ENCODE measurements around the gene TCFL5.
A peak's percentile ranks its signal among the peaks of the same experiment; 100 is the strongest.

Gene TCFL5

DNA sequence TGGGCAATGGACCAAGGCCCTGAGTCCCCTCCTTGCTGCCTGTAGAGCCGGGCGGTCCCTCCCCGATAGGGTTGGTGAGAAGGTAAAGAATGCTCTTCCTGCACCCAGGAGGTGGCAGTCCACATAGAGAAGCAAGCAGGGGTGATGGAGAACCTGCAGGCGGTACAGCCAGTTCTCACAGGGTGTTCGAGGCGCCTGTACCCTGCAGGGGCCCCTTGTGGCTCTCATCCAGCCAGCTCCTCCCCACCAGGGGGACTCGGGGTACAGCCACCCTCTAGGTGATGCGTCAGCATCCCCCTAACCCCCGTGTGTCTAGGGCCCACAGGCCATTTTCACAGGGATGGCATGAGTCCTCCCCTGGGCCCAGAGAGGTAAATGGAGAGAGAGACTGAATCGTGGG lies 49.9 kb downstream of the TCFL5 start:
- Histone ChIP-seq H3K4me3 (ENCODE audit: low read length) (no peak overlapping the region), H3K9ac (ENCODE audit: low read depth, low read length) (no peak overlapping the region), H3K27ac (ENCODE audit: low read depth, low read length) (no peak overlapping the region), H3K27me3 (ENCODE audit: insufficient read depth, low read length) (peaks cover 6% of the 10 kb centered on the region), H3K4me1 (ENCODE audit: insufficient read depth, low read length) (peaks cover 11% of the 10 kb centered on the region; the same call in 1 of the 2 replicates), H3K9me3 (ENCODE audit: insufficient read depth, low read depth, low read length) (no peaks in the 10 kb centered on the region), H3K36me3 (ENCODE audit: insufficient read depth, low read length) (peaks cover 29% of the 10 kb centered on the region)
- WGBS: 93% methylated on average over 10 of the region's 10 CpGs

DNA sequence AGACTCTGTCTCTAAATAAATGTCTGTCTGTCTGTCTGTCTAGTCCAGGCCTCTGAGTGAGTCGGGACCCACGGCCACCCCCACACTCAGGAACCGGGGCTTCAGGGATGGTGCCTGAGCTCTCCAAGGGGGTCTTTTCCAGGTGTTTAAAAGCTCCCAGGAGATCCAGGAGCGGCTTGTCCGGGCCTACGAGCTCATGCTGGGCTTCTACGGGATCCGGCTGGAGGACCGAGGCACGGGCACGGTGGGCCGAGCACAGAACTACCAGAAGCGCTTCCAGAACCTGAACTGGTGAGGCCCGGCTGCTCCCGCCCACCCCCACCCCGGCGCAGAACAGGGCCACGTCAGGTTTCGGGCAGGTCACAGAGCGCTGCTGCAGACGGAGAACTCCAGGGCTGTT lies 50.3 kb downstream of the TCFL5 start:
- peaks cover 3% of the 10 kb centered on the region for H3K27me3 ChIP-seq (ENCODE audit: insufficient read depth, low read length)
- no peak overlapping the region for H3K9ac ChIP-seq (ENCODE audit: low read depth, low read length)
- no peak overlapping the region for H3K4me3 ChIP-seq (ENCODE audit: low read length)
- H3K27ac ChIP-seq (ENCODE audit: low read depth, low read length): no peak overlapping the region
- H3K4me1 ChIP-seq (ENCODE audit: insufficient read depth, low read length): peaks cover 11% of the 10 kb centered on the region; the same call in 1 of the 2 replicates
- H3K9me3 ChIP-seq (ENCODE audit: insufficient read depth, low read depth, low read length): no peaks in the 10 kb centered on the region
- WGBS: 95% methylated on average over 21 of the region's 21 CpGs
- peaks cover 29% of the 10 kb centered on the region for H3K36me3 ChIP-seq (ENCODE audit: insufficient read depth, low read length)

DNA sequence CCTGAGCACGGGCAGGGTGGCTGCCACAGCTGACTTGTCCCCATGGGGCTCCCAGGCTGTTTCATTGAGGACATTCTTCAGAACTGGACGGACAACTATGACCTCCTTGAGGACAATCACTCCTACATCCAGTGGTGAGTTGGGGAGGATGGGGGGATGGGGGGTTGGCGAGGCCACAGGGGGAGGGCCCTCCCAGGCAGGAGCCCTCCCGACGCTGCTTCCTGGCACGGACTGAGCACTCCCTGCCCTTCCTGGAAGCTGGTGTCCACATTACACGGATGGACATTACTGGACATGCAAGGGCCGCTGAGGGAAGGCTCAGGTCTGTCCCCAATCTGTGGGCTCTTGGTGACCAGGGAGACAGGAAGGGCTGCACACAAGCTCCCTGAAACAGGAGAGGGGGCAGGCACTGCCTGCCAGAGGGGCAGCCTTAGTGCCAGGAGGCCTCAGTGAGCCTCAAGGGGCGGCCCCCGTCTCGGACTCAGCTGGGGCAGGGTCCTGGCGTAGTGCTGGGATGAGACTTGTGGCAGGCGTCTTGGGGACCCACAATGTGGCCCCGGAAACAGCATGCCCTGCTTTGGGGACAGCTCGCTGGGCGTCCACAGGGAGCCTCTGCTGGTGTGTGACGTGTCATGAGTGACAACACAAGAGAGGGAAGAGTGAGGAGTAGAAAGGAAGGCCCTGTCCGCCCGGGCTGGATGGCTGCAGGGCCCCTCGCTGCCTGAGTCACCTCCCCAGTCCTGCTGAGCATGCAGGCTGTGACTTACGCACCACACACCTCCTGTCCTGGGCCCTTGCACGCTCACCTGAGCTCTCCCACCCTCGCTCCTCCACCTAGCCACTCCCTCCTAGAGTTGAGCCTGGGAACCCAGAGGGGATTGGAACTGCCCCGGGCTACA lies 51.8 kb downstream of the TCFL5 start:
- peaks cover 29% of the 10 kb centered on the region for H3K36me3 ChIP-seq (ENCODE audit: insufficient read depth, low read length)
- no peak overlapping the region for H3K27ac ChIP-seq (ENCODE audit: low read depth, low read length)
- H3K4me3 ChIP-seq (ENCODE audit: low read length): no peak overlapping the region
- no peaks in the 10 kb centered on the region for H3K9me3 ChIP-seq (ENCODE audit: insufficient read depth, low read depth, low read length)
- H3K9ac ChIP-seq (ENCODE audit: low read depth, low read length): no peak overlapping the region
- no peaks in the 10 kb centered on the region for H3K27me3 ChIP-seq (ENCODE audit: insufficient read depth, low read length)
- H3K4me1 ChIP-seq (ENCODE audit: insufficient read depth, low read length): 0 out of 2 replicates have a peak, but pooled peaks cover 1% of the 10 kb centered on the region
- WGBS: 96% methylated on average over 24 of the region's 24 CpGs

DNA sequence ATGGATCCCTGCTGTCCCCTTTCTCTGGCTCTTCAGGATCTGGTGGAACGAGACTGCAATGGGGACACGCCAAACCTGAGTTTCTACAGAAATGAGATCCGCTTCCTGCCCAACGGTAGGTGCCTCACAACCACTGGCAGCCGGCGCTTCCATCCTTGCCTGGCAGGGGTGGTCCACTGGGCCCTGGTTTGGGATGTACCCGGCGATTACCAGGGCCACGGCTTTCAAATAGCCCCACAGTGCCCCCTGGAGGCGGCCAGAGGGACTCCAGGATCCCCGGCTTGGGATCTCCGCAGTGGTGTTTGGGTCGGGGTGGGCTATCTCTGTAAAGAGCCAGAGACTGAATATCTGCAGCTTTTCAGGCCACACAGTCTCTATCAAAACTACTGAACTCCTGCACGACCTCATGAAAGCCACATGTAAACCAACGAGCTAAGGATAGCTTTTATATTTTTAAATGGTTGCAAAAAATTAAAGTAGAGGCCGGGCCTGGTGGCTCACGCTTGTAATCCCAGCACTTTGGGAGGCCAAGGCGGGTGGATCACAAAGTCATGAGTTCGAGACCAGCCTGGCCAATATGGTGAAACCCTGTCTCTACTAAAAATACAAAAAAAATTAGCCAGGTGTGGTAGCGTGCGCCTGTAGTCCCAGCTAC lies 53.3 kb downstream of the TCFL5 start:
- Histone ChIP-seq H3K9ac (ENCODE audit: low read depth, low read length) (no peak overlapping the region), H3K27ac (ENCODE audit: low read depth, low read length) (no peak overlapping the region), H3K4me1 (ENCODE audit: insufficient read depth, low read length) (no peaks in the 10 kb centered on the region), H3K4me3 (ENCODE audit: low read length) (no peak overlapping the region), H3K36me3 (ENCODE audit: insufficient read depth, low read length) (peaks cover 29% of the 10 kb centered on the region), H3K27me3 (ENCODE audit: insufficient read depth, low read length) (peaks cover 6% of the 10 kb centered on the region; the same call in 1 of the 2 replicates), H3K9me3 (ENCODE audit: insufficient read depth, low read depth, low read length) (no peaks in the 10 kb centered on the region)
- WGBS: 44% methylated on average over 21 of the region's 21 CpGs

DNA sequence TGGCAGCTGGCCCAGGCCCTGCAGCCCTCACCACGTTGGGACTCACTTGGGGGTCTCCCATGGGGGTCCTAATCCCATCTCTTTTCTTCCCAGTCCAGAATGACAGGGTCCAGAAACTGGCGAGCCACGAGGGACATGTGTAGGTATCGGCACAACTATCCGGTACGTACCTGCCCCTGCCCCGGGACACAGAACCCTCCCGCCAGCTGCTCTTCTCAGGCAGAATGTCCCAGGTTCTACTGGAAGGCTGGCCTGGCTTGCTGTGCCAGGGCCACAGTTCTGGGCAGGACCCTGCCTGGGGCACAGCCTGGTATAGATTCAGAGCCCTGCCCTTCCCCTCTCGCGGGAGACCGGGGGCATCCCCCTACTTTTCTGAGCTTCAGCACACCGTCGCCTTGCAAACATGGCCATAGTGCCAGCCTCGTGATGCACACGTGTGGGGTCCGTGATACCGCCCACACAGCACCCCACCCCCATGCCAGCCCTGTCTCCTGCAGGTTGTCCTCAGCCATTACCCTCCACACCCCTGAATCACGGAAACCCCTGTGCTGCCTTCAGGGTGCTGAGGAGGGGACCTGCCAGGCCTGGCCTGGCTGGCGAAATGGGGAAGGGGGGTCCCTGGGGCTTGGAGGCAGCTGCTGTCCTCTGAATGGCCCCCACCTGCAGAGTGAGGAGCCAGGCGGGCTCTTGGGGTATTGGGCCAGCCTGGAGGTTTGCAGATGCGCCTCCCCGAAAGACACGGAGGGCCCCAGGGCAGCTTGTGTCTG lies 54.0 kb downstream of the TCFL5 start:
- H3K27ac ChIP-seq (ENCODE audit: low read depth, low read length): no peak overlapping the region
- no peak overlapping the region for H3K9ac ChIP-seq (ENCODE audit: low read depth, low read length)
- 93% methylated on average over 23 of the region's 23 CpGs for WGBS

DNA sequence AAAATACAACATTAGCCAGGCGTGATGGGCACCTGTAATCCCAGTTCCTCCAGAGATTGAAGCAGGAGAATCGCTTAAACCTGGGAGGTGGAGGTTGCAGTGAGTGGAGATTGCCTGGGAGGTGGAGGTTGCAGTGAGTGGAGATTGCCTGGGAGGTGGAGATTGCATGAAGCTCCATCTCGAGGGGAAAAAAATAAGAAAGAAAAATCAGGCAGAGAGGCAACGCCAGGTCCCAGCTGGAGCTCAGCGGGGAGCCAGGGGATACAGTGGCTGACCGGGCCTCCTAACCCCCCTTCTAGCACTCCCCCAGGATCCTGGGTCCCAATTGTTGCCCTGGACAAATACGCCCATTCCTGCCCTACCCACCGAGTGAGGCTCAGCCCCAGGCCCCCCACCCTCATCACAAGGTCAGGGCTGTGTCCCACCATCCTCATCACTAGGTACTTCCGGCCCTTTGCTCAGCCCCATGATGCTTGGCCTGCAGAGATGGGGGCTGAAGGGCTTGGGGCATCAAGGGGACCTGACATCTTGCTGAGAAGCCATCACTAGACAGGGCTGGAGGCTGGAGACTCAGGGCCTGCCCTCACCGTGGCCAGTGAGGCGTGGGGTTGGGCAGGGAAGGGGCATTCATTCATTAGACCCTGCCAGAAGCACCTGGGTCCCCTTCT lies 55.1 kb downstream of the TCFL5 start:
- Histone ChIP-seq H3K4me1 (ENCODE audit: insufficient read depth, low read length) (no peaks in the 10 kb centered on the region), H3K9ac (ENCODE audit: low read depth, low read length) (no peak overlapping the region), H3K27me3 (ENCODE audit: insufficient read depth, low read length) (peaks cover 6% of the 10 kb centered on the region; the same call in 1 of the 2 replicates), H3K9me3 (ENCODE audit: insufficient read depth, low read depth, low read length) (no peaks in the 10 kb centered on the region), H3K4me3 (ENCODE audit: low read length) (no peak overlapping the region), H3K36me3 (ENCODE audit: insufficient read depth, low read length) (peaks cover 22% of the 10 kb centered on the region), H3K27ac (ENCODE audit: low read depth, low read length) (no peak overlapping the region)
- WGBS: 71% methylated on average over 11 of the region's 11 CpGs

More for the DNA sequence above, 54.0 kb downstream of the TCFL5 start:
- H3K9me3 ChIP-seq (ENCODE audit: insufficient read depth, low read depth, low read length): no peaks in the 10 kb centered on the region
- peaks cover 6% of the 10 kb centered on the region; the same call in 1 of the 2 replicates for H3K27me3 ChIP-seq (ENCODE audit: insufficient read depth, low read length)
- H3K4me1 ChIP-seq (ENCODE audit: insufficient read depth, low read length): no peaks in the 10 kb centered on the region
- H3K36me3 ChIP-seq (ENCODE audit: insufficient read depth, low read length): peaks cover 29% of the 10 kb centered on the region
- H3K4me3 ChIP-seq (ENCODE audit: low read length): no peak overlapping the region

DNA sequence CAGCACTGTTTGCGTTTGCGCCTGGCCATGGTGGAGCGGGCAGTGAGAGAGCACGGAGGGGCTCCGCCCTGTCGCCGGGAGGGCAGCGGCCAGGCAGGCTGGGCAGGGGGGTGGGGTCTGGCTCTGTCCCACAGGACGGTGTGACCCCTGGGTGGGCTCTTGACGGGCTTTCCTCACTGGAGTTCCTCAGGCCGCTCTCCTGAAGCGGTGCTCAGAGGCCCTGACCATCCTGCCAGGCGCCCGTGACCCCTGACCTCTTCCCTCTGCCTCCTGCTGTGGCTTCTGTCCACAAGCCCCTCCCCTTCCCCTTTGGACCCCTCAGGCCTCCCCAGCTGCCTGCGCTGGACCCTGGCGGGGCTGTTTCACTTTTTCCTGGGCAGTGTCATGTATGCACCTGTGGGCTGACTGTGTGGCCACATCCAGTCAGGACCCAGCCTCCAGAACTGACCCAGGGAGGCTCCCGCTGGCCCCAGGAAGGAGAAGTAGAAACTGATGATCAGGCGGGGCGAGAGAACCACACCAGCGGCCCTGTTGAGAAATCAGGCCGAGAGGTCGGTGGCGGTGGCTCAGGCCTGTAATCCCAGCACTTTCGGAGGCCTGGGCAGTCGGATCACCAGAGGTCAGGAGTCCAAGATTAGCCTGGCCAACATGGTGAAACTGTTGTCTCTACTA lies 55.8 kb downstream of the TCFL5 start:
- peaks cover 6% of the 10 kb centered on the region; the same call in 1 of the 2 replicates for H3K27me3 ChIP-seq (ENCODE audit: insufficient read depth, low read length)
- H3K9me3 ChIP-seq (ENCODE audit: insufficient read depth, low read depth, low read length): no peaks in the 10 kb centered on the region
- 31% methylated on average over 25 of the region's 25 CpGs for WGBS
- no peak overlapping the region for H3K27ac ChIP-seq (ENCODE audit: low read depth, low read length)
- H3K4me3 ChIP-seq (ENCODE audit: low read length): peak overlapping the region; percentile 92
- H3K9ac ChIP-seq (ENCODE audit: low read depth, low read length): no peak overlapping the region
- H3K36me3 ChIP-seq (ENCODE audit: insufficient read depth, low read length): peaks cover 22% of the 10 kb centered on the region
- H3K4me1 ChIP-seq (ENCODE audit: insufficient read depth, low read length): no peaks in the 10 kb centered on the region

DNA sequence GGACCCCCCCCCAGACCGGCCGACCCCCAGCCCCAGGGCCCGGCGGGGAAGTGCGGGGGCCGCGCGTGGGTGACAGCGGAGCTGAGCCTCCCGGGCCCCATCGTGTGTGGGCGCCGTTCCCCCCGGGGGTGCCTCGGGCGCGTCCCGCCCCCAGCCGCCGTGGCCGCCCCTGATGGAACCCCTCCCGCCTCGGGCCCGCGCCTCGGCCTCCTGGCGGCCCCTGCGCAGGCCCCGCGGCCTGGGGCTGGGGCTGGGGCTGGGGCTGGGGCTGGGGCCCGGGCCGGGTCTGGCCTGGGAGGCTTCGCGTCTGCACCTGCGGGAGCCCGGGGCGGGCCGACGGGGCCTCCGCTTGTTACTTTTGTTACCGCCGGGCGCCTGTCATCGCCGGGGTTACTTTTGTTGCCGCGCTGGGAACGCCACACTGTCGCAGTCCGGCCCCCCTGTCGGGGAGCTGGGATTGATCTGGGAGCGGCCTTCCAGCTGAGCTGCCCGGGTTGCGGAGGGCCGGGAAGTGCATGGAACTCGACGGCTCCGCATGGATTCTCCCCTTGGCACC lies 56.4 kb downstream of the TCFL5 start:
- peaks cover 23% of the 10 kb centered on the region for H3K36me3 ChIP-seq (ENCODE audit: insufficient read depth, low read length)
- no peak overlapping the region for H3K27ac ChIP-seq (ENCODE audit: low read depth, low read length)
- no peaks in the 10 kb centered on the region for H3K4me1 ChIP-seq (ENCODE audit: insufficient read depth, low read length)
- peaks cover 6% of the 10 kb centered on the region; the same call in 1 of the 2 replicates for H3K27me3 ChIP-seq (ENCODE audit: insufficient read depth, low read length)
- H3K4me3 ChIP-seq (ENCODE audit: low read length): peak overlapping the region; percentile 92
- WGBS: under 1% methylated on average over 58 of the region's 58 CpGs
- H3K9ac ChIP-seq (ENCODE audit: low read depth, low read length): no peak overlapping the region
- H3K9me3 ChIP-seq (ENCODE audit: insufficient read depth, low read depth, low read length): no peaks in the 10 kb centered on the region

DNA sequence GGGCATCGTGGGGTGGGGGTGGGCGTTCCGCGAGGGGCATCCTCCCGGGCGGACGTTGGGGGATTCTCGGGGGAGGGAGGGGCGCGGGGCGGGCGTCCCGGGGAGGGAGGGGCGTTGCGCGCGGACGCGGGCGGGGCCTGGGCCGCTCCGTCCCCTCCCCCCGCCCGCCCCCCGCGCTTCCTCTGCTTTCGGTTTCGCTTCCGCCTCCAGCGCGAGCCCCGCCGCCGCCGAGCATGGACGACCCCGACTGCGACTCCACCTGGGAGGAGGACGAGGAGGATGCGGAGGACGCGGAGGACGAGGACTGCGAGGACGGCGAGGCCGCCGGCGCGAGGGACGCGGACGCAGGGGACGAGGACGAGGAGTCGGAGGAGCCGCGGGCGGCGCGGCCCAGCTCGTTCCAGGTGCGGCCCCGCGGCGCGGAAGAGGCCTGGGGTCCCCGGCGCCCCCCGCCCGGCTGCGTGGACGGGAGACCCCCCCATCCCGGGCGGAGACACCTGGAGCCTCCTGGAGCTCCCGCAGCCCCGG lies 56.9 kb downstream of the TCFL5 start, which contains the start of gene OGFR:
TSS of gene OGFR (plus strand) at position 209 of the 528 bp plus-strand sequence. CDS start at position 234, 25 bp downstream.
- H3K27ac ChIP-seq (ENCODE audit: low read depth, low read length): no peak within 1 kb of the TSS
- peaks cover 23% of the 10 kb centered on the region for H3K36me3 ChIP-seq (ENCODE audit: insufficient read depth, low read length)
- H3K27me3 ChIP-seq (ENCODE audit: insufficient read depth, low read length): peaks cover 6% of the 10 kb centered on the region; the same call in 1 of the 2 replicates
- under 1% methylated on average over 68 of the region's 77 CpGs for WGBS
- no peaks in the 10 kb centered on the region for H3K4me1 ChIP-seq (ENCODE audit: insufficient read depth, low read length)
- no peaks in the 10 kb centered on the region for H3K9me3 ChIP-seq (ENCODE audit: insufficient read depth, low read depth, low read length)
- H3K4me3 ChIP-seq (ENCODE audit: low read length): peak within 1 kb of the TSS; percentile 92
- peak within 1 kb of the TSS; percentile 64; the same call in 1 of the 2 replicates for H3K9ac ChIP-seq (ENCODE audit: low read depth, low read length)
